ENCODE results near the gene NXPE3.
"Not testable (repeated sequence)": the region's sequence is repeated elsewhere in the genome, so short reads cannot be mapped to it uniquely, and the experiment has no call there.

The NXPE3 gene

GRCh38 chr3:101779047-101779821 is at the start of gene NXPE3:
Gene NXPE3 (plus strand): TSS chr3:101779211. CDS start chr3:101785597, 6,386 bp downstream.
- peak; percentile 93 for DNase-seq

GRCh38 chr3:101729586-101729985 is 49.4 kb upstream of the NXPE3 start:
- no peak for DNase-seq

GRCh38 chr3:101730839-101731238 is 48.2 kb upstream of the NXPE3 start:
- no peak for DNase-seq

GRCh38 chr3:101732240-101732641 is 46.8 kb upstream of the NXPE3 start:
- no peak for DNase-seq

- DNase-seq = no peak
These were observed 43.2 kb upstream of the NXPE3 start for GRCh38 chr3:101735833-101736232.

- not testable (repeated sequence) for DNase-seq
These were observed 37.1 kb upstream of the NXPE3 start for GRCh38 chr3:101741914-101742313.

GRCh38 chr3:101744811-101745210 is 34.2 kb upstream of the NXPE3 start:
- no peak for DNase-seq

GRCh38 chr3:101745934-101746333 is 33.1 kb upstream of the NXPE3 start:
- not testable (repeated sequence) for DNase-seq

GRCh38 chr3:101753386-101754113 is 25.5 kb upstream of the NXPE3 start:
- DNase-seq = not testable (repeated sequence)

GRCh38 chr3:101758224-101758623 is 20.8 kb upstream of the NXPE3 start:
- DNase-seq = no peak

GRCh38 chr3:101762041-101762646 is 16.9 kb upstream of the NXPE3 start:
- no peak for DNase-seq

GRCh38 chr3:101777745-101778281 is 1.2 kb upstream of the NXPE3 start:
- not testable (repeated sequence) for DNase-seq

GRCh38 chr3:101778385-101779046 is 495 bp upstream of the NXPE3 start:
- DNase-seq = no peak

GRCh38 chr3:101779822-101780381 is 891 bp downstream of the NXPE3 start:
- DNase-seq = no peak

GRCh38 chr3:101780661-101781060 is 1.6 kb downstream of the NXPE3 start:
- no peak for DNase-seq

GRCh38 chr3:101781166-101781565 is 2.2 kb downstream of the NXPE3 start:
- DNase-seq = no peak

- DNase-seq = no peak
These were observed 6.0 kb downstream of the NXPE3 start for GRCh38 chr3:101784855-101785613.

GRCh38 chr3:101791778-101792177 is 12.8 kb downstream of the NXPE3 start:
- no peak for DNase-seq

GRCh38 chr3:101796077-101796680 is 17.2 kb downstream of the NXPE3 start:
- no peak for DNase-seq

GRCh38 chr3:101801174-101801573 is 22.2 kb downstream of the NXPE3 start:
- DNase-seq = no peak

GRCh38 chr3:101802179-101802578 is 23.2 kb downstream of the NXPE3 start:
- no peak for DNase-seq

Measured in left hindlimb (tissue), 1 donor.